PC-9 (cell line): ENCODE measurements around the gene SRSF12. TPM values are rescaled to one million over a fixed set of nuclear protein-coding genes. Genes with fewer than 3 reads are reported as not detected.
A peak's percentile ranks its signal among the peaks of the same experiment; 100 is the strongest.

ENCODE experiments used
- BruUV-seq: library from RNA; stranded (reverse); fragments of 400-500 nt; replicated peaks from 2 replicates; lab custom pipeline; 2021; lab: Mats Ljungman, UMichigan
- CTCF ChIA-PET: fragments of 300-600 bp; sonication (Branson Sonifier 250); formaldehyde crosslinking; loops from one replicate; lab custom pipeline; 2022; ENCODE audit warnings: antibody characterized with exemption; lab: Charles Lee
- POLR2A ChIA-PET: fragments of 300-600 bp; sonication (Branson Sonifier 250); formaldehyde crosslinking; loops from one replicate; lab custom pipeline; 2022; ENCODE audit warnings: antibody characterized with exemption; ENCODE audit not compliant: unreplicated experiment; lab: Charles Lee
- DNase-seq, 2 experiments: peaks; one replicate each; pipeline versions ENCODE4 v3.0.0 to v3.0.0-alpha.2; 2015 to 2022; ENCODE audit warnings: mixed read lengths in 1 of 2
- H2AFZ ChIP-seq: fragments of 200-600 bp; sonication (generic); 2 replicates; pipeline ENCODE4 v1.8.1; 2017; ENCODE audit warnings: antibody characterized with exemption
- H3F3A ChIP-seq: fragments of 200-600 bp; sonication (generic); 2 replicates; pipeline ENCODE4 v1.8.1; 2017; ENCODE audit warnings: antibody characterized with exemption, mild to moderate bottlenecking, low read depth; ENCODE audit not compliant: insufficient read depth
- H3K27ac ChIP-seq: fragments of 200-600 bp; sonication (generic); 2 replicates; pipeline ENCODE4 v1.6.1; 2016; ENCODE audit warnings: mixed run types
- H3K27me3 ChIP-seq: fragments of 200-600 bp; sonication (generic); 2 replicates; pipeline ENCODE4 v1.6.1; 2016; ENCODE audit warnings: low read depth, mixed run types; ENCODE audit not compliant: insufficient read depth
- H3K36me3 ChIP-seq: fragments of 200-600 bp; sonication (generic); 2 replicates; pipeline ENCODE4 v1.6.1; 2016; ENCODE audit warnings: low read depth, mixed run types
- H3K4me1 ChIP-seq: fragments of 200-600 bp; sonication (generic); replicated peaks from 2 replicates; pipeline ENCODE4 v1.6.1; 2016; ENCODE audit warnings: mixed run types; ENCODE audit not compliant: insufficient read depth
- H3K4me2 ChIP-seq: fragments of 200-600 bp; sonication (generic); 2 replicates; pipeline ENCODE4 v1.6.1; 2017; ENCODE audit warnings: mixed run types
- H3K4me3 ChIP-seq: fragments of 200-600 bp; sonication (generic); 2 replicates; pipeline ENCODE4 v1.6.1; 2016; ENCODE audit warnings: mixed run types
- H3K79me2 ChIP-seq: fragments of 200-600 bp; sonication (generic); 2 replicates; pipeline ENCODE4 v1.6.1; 2017; ENCODE audit warnings: low read depth, mixed run types
- H3K9me2 ChIP-seq: fragments of 200-600 bp; sonication (generic); 2 replicates; pipeline ENCODE4 v1.8.1; 2017; ENCODE audit warnings: mild to moderate bottlenecking; ENCODE audit not compliant: insufficient read depth
- H3K9me3 ChIP-seq: fragments of 200-600 bp; sonication (generic); 2 replicates; pipeline ENCODE4 v1.8.1; 2016; ENCODE audit warnings: low read depth; ENCODE audit not compliant: insufficient read depth
- H4K20me1 ChIP-seq: fragments of 200-600 bp; sonication (generic); 2 replicates; pipeline ENCODE4 v1.8.1; 2017; ENCODE audit not compliant: insufficient read depth
- EZH2 ChIP-seq: fragments of 200-600 bp; sonication (generic); IDR thresholded peaks from 2 replicates; pipeline ENCODE4 v1.8.0; 2017; ENCODE audit warnings: antibody characterized with exemption, low read depth
- intact Hi-C: fragments of 100-400 bp; cut with micrococcal nuclease; formaldehyde crosslinking; loops from one replicate; pipeline ENCODE4 v1.10.0; 2022; ENCODE audit not compliant: unreplicated experiment
- total RNA-seq: library from RNA; stranded (reverse); gene quantifications from 2 replicates; pipeline ENCODE4 v1.2.3, GENCODE V29; 2021
- TF ChIP-seq, protein P1 (sequence below): fragments of 200-600 bp; sonication (generic); conservative IDR thresholded peaks from 2 replicates; pipeline ENCODE4 v1.6.1; 2017; ENCODE audit warnings: mixed run types, antibody characterized with exemption, mild to moderate bottlenecking, moderate library complexity

SRSF12 gene
- total RNA-seq, 1 experiment from 2014 or later = not detected

DNA sequence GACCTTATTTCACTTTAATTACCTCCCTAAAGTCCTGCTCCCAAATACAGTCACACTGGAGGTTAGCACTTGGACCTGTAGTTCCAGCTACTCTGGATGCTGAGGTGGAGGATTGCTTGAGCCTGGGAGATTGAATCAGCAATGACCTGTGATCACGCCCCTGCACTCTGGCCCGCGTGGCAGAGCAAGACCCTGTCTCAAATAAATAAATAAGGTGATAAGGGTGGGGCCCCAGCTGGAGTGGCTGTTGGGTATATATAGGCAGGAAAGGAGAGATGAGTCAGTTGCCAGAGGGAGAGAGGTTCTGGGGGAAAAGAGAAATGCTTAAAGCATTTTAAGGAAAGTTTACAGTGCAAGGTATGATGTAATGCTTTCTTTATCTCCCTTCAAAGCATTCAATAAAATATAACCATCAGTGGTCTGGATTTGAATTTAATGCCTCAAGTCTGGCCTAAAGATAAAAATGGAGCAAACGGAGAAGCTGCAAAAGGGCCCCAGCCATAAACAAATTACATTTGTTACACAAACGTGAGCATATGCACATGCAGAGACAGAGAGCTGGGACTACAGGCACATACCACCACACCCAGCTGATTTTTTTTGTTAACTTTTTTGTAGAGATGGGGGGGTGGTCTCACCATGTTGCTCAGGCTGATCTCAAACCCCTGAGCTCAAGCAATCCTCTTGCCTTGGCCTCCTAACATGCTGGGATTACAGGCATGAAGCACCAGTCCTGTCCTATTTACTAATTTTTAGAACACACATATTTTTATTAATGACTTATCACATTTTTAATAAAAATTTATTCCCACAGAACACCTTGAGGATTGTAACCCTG is 21.9 kb upstream of the SRSF12 start:
- H3K9me2 ChIP-seq = no peaks in the 10 kb centered on the region
- no peak overlapping the region for H2AFZ ChIP-seq
- no peaks in the 10 kb centered on the region for H3K9me3 ChIP-seq
- no peak overlapping the region for H3K4me3 ChIP-seq
- H3K4me2 ChIP-seq = peak overlapping the region; percentile 53
- no peaks in the 10 kb centered on the region for H4K20me1 ChIP-seq
- peaks cover 29% of the 10 kb centered on the region for H3K4me1 ChIP-seq
- no peaks in the 10 kb centered on the region for H3K79me2 ChIP-seq
- TF ChIP-seq EZH2 = no peak
- no peaks in the 10 kb centered on the region for H3K36me3 ChIP-seq
- CTCF ChIA-PET = no interaction called here
- DNase-seq = peak; percentile 18 to 72
- BruUV-seq = no TSS peak
- no peaks in the 10 kb centered on the region for H3K27me3 ChIP-seq
- peak overlapping the region; percentile 57 for H3K27ac ChIP-seq
- POLR2A ChIA-PET = no interaction called here
- peaks cover 14% of the 10 kb centered on the region for H3F3A ChIP-seq
- intact Hi-C loops = no loop called here

DNA sequence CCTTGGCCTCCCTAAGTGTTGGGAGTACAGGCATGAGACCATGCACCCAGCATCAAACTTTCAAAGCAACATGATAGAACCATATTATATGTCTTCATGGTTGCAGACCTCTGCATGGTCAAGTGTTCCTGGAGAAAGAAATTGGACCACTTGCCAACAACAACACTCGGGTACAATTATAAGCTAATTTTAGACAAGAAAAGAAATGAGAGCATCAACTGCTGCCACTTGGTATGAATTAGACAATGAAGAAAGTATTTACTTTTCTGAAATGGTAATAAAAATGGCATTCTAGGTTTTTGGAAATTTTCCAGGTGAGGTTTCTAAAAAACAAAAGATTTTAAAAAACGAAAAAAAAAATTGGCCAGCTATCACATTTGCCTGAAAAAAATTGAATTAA is 20.3 kb upstream of the SRSF12 start:
- H3K4me1 ChIP-seq = peaks cover 24% of the 10 kb centered on the region
- no peaks in the 10 kb centered on the region for H3K79me2 ChIP-seq
- peaks cover 14% of the 10 kb centered on the region for H3F3A ChIP-seq
- no peak for DNase-seq
- no peaks in the 10 kb centered on the region for H3K9me3 ChIP-seq
- intact Hi-C loops = no loop called here
- TF ChIP-seq, protein P1, sequence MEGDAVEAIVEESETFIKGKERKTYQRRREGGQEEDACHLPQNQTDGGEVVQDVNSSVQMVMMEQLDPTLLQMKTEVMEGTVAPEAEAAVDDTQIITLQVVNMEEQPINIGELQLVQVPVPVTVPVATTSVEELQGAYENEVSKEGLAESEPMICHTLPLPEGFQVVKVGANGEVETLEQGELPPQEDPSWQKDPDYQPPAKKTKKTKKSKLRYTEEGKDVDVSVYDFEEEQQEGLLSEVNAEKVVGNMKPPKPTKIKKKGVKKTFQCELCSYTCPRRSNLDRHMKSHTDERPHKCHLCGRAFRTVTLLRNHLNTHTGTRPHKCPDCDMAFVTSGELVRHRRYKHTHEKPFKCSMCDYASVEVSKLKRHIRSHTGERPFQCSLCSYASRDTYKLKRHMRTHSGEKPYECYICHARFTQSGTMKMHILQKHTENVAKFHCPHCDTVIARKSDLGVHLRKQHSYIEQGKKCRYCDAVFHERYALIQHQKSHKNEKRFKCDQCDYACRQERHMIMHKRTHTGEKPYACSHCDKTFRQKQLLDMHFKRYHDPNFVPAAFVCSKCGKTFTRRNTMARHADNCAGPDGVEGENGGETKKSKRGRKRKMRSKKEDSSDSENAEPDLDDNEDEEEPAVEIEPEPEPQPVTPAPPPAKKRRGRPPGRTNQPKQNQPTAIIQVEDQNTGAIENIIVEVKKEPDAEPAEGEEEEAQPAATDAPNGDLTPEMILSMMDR = no peak
- TF ChIP-seq EZH2 = no peak
- no TSS peak for BruUV-seq
- H2AFZ ChIP-seq = no peak overlapping the region
- H4K20me1 ChIP-seq = no peaks in the 10 kb centered on the region
- POLR2A ChIA-PET = interaction anchor here (0.6 kb wide), 1 partner anchor 511 kb away, joined by 36 read pairs; no protein-coding TSS in a partner anchor
- no peaks in the 10 kb centered on the region for H3K9me2 ChIP-seq
- H3K36me3 ChIP-seq = no peaks in the 10 kb centered on the region
- CTCF ChIA-PET = interaction anchor here (0.6 kb wide), 1 partner anchor 9 kb away, joined by 4 read pairs; no protein-coding TSS in a partner anchor
- no peak overlapping the region for H3K4me2 ChIP-seq
- no peaks in the 10 kb centered on the region for H3K27me3 ChIP-seq
- no peak overlapping the region for H3K4me3 ChIP-seq
- H3K27ac ChIP-seq = no peak overlapping the region

DNA sequence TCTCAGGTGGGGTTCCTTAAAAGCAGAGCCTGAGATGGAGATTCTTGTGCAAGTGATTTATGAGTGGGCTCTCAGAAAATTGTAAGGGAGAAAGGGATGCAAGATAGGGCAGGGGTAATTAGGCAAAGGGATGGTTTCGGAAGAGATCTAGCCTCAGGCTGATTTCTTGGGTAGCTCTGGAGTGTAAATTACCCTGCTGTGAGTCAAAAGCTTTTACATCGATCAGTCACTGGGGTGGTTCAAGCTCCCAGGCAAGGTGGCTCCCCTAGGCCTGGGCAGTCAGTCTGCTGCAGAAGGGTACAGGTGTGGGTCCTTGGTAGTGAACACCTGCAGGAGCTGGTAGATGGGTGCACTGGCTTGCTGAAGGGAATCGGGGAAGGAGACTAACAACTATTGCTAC is 16.9 kb upstream of the SRSF12 start:
- no peaks in the 10 kb centered on the region for H3K27me3 ChIP-seq
- H3K4me2 ChIP-seq = no peak overlapping the region
- H3K4me1 ChIP-seq = peaks cover 10% of the 10 kb centered on the region
- H3K79me2 ChIP-seq = no peaks in the 10 kb centered on the region
- no peak overlapping the region for H3K4me3 ChIP-seq
- POLR2A ChIA-PET = no interaction called here
- no peak overlapping the region for H3K27ac ChIP-seq
- CTCF ChIA-PET = no interaction called here
- no peak for TF ChIP-seq EZH2
- TF ChIP-seq, protein P1 = no peak
- no peaks in the 10 kb centered on the region for H3K9me2 ChIP-seq
- no peak overlapping the region for H2AFZ ChIP-seq
- peaks cover 4% of the 10 kb centered on the region for H3F3A ChIP-seq
- H3K9me3 ChIP-seq = no peaks in the 10 kb centered on the region
- no TSS peak for BruUV-seq
- no peaks in the 10 kb centered on the region for H4K20me1 ChIP-seq
- no peak for DNase-seq
- intact Hi-C loops = no loop called here
- H3K36me3 ChIP-seq = no peaks in the 10 kb centered on the region
